Endometrial microvascular endothelial cells (primary cell): Measurements from ENCODE around the gene CTSD. TPM values are rescaled to one million over a fixed set of nuclear protein-coding genes. Genes with fewer than 3 reads are reported as not detected.

Experiments used
- in situ Hi-C: cut with HindIII; loops from 2 replicates; pipeline ENCODE4 v1.10.0; 2017; ENCODE audit warnings: low sequenced_read_pairs, low pct_unique_long_range_greater_than_20kb; ENCODE audit errors: inconsistent ontology term
- total RNA-seq: library from RNA; depleted of rRNA; stranded (reverse); fragments of >200 nt; gene quantifications from one replicate; pipeline ENCODE4 v1.2.3, GENCODE V29; 2015; ENCODE audit errors: inconsistent ontology term

CTSD gene
- total RNA-seq, 1 donor from 2014 or later, result 232 TPM

DNA sequence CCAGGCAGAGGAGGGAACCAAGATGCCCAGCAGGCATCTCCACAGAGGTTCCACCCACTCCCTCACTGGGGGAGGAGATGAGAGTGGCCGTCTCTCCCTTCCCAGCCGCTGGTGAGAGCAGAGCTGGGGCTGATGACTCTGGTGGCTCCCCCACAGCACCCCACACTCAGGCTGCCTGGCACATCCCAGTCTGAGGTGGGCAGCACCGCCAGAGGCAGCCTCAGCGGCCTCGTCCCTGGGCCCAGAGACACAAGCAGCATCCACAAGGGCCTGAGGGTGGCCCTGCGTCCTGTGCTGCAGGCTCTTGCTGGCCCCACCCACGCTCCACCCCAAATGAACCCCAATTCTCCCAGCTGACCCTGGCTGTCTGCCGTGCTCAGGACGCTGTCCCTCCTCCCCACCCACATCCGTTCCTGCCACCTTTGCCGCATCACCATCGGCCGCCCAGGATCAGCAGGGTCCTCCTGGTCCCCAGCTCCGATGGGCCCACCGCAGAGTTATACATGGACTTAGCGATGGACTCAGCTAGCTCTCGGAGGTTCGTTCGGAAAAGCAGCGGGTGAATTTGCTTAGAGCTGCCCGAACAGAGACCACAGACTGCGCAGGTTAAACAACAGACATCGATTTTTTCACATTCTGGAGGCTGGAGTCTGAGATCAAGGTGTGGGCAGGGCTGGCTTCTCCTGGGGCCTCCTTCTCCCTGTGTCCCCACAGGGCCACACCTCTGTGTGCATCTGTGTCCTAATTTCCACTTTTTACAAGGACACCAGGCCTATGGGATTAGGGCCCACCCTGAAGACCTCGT is 20.2 kb upstream of the CTSD start:
- in situ Hi-C loops, result no loop called here

DNA sequence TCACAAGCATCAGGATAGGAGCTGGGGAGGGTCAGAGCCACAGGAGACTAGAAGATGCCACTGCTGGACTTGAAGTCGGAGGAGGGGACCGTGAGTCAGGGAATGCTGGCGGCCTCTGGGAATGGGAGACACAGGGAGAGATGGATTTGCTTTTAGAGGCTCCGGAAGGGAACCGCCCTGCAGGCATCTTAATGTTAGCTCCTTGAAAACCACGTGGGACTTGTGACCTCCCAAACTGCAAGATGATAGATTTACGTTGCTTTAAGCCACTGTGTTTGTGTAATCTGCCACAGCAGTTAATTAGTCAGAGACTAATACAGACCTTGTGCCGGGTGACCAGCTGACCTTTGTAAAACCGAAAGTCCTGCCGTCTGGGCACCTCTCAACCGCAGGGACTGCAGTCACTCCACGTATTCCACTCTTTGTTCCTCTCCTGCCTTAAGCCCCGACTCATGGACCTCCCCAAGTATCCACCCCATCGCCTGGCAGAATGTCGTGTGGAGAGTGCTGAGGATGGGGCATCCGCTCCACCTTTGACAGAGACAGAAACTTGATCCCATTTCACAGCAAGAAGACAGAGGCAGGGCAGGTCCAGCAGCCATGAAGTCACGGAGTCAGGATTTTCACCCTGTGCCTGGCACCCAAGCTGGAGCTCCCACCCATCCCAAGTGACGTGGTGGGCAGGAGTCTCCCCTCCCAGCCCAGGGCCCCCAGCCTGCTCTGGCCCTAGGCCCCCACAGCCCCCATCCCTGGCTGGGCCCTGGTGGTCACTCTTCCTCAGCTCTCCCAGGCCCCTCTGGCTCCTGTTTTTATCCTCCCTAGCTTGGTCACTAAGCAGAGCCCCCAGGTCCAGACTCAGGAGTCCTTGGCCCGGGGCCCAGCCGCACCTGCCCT is 19.4 kb upstream of the CTSD start:
- in situ Hi-C loops, result no loop called here

DNA sequence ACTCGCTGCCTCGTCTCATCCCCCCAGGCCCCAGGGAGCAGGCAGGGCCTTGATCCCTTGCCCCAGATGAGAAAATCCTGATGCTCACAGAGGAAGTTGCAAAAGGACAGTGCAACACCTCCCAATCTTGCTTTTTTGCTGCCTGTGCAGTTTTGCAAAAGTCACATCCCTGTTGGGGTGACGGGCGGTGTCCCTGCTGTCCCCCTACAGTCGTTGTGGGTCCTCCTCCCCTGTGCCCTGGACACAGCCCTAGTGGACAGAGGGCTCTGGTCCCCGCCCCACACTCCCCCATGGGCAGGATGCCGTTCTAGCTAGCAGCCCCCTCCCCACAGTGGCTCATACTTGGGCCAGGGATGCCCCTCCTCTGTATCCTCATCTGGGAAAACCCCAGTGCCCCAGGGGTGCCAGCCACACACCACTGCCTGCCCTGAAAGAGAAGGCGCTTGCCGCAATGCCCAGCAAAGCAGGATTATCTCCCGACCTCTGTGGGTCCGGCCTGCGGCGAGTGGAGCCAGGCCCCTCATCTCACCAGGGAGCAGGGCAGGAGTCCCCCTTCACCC is 18.4 kb upstream of the CTSD start:
- in situ Hi-C loops, result no loop called here

DNA sequence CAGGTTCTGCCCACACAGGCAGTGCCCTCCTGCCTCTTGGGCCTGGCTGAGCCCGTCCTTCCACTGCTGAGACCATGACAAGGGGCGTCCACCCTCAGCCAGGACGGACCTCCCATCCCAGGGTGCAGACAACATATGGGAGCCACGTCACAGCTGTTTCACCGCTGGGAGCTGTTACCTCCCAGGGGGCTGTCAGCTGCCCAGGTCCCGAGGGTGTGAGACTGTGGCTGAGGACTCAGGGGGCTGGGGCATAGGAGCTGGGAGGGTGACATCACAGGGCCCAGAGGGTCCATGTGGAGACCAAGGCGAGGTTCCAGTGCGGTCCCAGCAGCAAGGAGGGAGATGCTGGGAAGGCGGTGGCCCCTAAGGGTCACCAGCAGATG is 17.9 kb upstream of the CTSD start:
- in situ Hi-C loops, result no loop called here

DNA sequence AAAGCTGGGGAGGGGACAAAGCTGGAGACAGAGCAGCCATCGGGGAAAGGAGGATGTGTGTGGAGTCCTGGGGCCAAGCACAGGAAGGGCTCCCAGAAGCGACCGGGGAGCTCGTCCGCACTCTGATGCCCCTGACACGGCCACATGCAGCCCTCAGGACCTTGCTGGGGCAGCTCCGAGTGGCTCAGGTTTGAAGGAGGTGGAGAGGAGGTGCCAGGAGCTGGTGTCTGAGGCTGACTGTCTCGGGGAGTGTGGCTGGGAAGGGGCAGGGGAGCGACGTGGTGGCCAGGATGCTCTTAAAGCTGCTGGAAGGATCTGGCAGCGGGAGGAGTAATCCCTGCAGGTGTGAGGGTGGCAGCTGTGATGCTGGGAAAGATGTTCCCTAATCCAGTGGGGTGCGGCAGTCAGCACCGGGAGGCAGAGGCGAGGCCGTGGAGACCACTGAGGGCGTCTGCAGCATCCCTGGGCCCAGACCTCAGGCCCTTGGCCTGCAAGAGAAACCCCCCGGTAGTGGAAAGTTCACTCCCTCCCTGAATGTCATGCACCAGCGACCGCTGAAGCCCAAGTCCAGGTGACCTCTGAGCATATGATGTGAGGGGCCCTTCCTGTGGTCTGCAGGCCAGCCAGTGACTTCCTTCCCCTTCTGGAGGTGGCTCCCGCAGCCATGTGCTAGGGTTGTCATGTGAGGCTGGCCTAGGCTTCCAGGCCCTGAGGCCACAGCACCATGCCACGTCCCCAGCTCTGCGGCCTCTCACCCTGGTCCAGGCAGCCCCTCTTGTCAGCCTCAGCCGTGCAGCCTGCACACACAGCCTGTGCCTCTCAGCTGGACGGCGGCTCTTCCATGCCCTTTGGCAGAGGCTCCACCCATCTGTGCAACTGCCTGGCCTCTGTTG is 17.2 kb upstream of the CTSD start:
- in situ Hi-C loops, result no loop called here

DNA sequence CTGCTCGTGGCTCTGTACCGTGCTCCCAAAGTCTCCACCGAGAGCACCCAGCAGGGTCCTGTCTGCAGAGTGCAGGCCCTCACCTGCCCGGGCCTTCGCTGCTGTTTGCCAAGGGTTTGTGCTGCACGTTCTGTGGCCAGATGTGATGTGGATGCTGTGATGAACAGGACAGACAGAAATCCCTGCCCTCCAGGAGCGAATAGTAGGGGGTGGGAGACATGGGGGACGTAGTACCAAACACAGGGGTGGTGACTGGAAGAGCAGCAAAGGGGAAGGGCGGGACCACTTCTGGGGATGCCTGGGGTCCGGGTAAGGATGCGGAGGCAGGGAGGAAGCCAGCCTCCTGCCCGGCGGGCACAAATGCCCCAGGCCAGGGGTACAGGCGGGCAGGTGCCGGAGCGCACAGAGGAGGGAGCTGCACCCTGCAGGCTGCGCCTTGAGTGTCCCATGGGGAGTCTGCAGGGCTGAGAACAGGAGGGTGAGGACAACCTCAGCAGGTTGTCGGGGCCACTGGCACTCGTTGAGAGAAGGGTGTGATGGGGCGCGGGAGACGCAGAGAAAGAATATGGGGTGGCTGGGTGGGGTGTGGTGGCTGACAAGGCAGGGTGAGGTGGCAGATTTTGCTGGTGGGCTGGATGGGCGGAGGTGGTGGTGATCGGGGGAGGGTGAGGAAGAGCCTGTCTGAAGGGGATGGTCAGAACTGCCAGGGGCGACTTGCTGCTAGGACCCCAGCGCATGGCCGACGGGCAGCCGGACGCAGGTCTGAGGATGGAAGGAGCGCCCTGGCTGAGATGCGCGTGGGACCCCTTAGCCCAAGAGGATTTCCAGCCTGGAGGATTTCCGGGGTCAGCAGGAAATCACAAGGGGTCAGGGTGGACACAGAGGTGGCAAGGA is 16.3 kb upstream of the CTSD start:
- in situ Hi-C loops, result no loop called here

DNA sequence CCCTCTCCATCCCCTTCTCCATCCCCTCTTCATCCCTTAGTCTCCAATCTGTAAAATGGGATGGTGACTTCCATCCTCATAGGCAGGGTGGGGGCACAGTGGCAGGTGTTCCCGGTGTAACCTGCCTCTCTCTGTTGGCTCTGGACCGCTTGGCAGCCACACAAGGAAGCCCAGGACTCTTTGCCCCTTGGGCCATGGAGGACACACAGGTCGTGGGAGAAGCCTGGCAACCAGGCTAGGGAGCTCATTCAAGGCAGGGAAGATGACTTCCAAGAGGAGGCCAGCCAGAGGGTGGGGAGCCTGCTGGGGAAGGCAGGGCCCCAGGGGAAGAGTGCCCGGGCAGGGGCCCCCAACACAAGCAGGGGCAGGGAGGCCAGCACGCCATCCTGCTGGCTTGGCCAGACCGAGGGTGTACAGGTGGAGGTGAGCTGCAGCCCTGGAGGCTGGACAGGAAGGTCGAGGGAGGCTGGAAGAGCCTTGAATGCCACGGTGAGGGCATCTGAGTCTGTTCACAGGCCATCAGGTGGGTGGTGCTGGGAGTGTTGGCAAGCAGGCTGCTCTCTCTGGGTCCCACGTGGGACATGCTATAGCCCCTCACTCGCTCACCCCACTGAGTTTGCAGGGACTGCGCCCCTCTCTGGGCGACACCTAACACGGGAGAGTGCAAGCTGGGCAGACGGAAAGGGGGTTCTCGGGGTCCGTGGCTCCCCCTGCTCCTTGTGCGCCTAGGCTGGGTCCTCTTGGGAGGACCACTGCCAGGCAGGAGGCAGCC is 15.5 kb upstream of the CTSD start:
- in situ Hi-C loops, result no loop called here

DNA sequence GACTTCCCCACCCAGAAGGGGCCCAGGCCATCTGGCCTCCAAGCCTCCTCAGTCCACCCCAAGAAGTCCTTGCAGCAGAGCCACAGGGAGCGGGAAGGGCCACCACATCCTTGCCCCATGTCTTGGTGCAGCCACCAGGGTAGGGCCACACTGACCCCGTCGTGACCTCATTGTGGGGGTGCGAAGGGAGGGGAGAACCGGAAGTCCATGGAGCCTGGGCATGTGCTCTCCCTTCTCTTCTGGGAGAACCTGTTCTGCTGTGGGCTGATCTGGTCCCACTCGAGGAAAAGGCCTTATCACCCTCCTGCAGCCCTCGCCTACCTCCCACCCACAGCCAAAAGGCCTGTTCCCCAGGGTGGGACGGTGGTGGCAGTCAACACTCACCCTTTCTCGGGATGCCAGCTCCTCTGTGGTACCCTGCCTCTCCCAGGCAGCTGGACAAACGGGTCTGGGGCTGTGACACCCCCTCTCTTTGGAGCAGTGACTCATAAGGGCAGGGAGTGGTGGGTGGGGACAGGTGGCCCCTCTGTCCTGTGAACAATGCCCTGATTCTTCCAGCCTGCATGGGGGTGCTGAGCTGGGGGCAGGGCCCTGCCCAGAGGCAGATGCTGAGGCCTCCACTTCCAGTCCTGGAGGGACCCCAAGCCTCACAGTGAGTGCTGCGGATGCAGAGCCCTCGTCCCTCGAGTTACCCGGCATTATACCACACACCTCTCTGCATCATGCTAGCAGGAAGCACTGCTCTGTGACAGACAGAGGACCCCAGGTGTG is 14.6 kb upstream of the CTSD start:
- in situ Hi-C loops, result no loop called here

DNA sequence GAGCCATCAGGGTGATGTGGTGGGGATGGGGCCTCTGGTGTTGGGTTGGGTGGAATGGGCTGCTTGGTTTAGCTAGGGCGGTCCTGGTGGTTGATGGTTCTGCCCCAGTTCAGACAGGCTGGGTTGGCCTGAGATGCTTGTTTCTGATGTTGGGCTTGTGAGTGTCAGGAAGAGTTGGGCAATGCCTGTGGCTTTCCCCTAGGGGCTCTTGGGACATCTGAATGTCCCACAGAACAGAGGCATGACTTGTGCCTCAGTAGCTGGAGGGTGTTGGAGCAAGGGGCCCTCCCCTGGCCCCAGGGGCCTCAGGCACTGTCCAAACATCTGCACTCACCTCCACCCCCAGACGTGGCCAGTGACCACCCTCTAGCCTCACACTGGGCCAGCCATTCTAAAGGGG is 14.0 kb upstream of the CTSD start:
- in situ Hi-C loops, result no loop called here

DNA sequence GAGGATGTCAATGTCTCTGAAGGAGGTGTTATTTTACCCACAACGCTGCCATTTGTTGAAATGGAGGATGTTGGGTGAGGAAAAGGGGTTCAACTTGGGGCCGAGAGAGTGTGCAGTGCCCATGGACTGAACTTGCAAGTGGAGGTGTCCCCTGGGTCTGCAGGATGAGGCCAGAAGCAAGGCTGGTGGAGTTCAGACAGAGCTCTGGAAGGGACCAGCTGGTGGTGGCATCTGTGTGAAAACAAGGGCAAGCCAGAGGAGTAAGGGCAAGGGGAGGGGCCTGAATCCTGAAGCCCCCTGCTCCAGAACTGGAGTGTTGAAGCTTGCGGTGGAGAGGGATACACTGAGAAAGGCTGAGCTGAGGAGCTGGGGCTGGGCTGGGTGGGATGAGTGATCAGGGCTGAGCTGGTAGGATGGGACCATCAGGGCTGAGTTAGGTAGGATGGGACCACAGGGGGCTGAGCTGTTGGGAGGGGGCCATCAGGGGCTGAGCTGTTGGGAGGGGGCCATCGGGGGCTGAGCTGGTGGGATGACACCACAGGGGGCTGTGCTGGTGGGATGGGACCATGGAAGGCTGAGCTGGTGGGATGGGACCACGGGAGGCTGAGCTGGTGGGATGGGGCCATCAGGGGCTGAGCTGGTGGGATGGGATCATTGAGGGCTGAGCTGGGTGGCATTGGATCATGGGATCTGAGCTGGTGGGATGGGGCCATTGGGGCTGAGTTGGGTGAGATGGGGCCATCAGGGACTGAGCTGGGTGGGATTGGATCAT is 13.4 kb upstream of the CTSD start:
- in situ Hi-C loops, result no loop called here

DNA sequence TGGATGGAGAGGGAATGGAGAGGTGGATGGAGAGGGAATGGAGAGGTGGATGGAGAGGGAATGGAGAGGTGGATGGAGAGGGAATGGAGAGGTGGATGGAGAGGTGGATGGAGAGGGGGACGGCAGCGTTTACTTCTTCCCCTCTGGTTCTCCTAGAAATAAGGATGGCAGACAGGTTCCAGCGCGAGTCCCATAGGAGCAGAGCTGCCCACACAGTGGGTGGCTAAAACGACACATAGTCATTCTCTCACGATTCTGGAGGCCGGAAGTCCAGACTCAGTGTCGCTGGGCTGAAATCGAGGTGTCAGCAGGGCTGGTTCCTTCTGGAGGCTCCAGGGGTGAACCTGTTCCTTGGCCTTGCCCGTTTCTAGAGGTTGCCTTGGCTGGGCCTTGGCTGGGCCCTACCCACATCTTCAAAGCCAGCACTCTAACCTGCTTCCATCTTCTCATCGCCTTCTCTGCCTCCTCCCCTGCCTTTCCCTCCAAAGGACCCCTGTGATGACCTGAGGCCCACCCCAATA is 12.7 kb upstream of the CTSD start:
- in situ Hi-C loops, result no loop called here

DNA sequence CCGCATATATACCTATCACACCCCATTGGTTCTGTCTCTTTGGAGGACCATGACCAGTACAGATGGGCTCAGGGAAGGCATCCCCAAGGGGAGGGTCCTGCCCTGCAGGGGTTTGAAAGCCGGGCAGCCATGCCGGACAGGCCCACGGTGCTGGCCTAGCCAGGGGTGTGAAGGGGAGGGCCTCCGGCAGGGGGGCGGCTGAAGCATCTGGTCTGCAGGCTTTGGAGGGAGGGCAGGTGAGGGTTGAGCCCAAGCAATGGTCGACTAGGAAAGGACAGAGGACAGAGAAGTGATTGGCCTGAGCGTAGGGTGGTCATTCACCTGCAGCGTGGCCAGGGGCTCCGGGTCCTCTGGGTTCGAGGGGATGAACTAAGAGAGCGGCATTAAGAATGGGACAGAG is 11.2 kb upstream of the CTSD start:
- in situ Hi-C loops, result no loop called here

DNA sequence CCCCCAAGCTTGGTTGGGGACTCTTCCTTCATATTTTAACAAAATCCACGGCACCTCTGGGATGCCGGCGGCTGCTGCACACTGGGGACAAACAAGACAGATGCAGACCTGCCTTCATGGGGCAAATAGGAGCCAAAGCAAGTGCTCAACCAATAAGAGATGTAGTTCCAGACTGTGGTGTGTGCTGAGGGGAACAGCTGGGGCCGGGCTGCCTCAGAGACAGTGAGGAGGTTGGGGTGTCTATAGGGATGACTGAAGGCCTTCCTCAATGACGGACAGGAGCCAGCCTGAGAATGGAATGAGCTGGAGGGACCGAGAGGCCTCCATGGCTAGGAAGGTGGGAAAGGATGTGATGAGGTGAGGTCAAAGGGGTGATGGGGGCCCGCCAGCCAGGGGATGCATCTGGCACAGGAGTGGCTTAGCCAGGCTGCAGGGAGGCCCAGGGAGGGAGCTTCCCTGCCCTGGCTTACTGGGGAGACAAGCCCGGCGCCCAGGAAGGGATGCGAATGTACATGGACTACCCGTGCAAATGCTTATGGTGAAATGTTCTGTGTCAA is 10.3 kb upstream of the CTSD start:
- in situ Hi-C loops, result no loop called here

DNA sequence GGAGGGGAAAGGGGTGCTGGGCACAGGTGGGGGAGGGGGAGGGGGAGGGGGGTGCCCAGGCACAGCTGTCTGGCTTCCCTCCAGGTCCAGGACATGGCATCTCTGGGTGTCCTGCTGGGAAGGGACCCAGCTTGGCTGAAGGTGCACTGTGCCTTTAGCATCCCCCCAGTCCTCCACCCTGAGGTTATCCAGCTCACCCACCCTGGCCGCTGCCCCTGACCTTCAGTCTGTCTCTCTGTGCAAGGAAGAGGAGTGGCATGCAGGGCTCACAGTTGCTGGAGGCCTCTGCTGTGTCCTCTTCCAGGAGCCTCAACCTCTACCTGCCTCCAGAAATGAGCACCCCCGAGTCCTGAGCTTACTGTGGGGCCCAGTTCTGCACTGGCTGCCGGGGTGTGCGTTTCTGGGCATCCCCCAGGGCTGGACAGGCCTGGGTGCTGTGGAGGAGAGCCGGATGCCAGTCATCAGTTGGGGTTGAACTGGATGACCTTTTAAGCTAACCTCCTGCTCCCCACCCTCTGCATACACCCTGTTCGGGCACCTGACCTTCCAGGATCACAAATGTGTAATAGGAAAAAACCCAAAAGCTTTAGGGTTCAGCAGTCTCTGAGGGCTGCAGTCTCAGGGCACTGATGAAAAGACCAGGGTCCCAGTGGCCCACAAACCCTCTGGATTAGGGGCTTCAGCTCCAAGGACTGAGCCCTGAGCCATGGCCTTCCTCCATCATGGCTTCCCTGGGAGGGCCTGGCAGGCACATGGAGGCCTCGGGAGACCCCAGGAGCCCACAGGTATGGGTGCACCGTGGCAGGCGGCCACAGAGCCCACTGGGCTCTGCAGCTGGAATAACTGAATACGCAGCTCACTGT is 9.6 kb upstream of the CTSD start:
- in situ Hi-C loops, result no loop called here
